ENCODE measurements around the gene LRP1B.

LRP1B gene

DNA sequence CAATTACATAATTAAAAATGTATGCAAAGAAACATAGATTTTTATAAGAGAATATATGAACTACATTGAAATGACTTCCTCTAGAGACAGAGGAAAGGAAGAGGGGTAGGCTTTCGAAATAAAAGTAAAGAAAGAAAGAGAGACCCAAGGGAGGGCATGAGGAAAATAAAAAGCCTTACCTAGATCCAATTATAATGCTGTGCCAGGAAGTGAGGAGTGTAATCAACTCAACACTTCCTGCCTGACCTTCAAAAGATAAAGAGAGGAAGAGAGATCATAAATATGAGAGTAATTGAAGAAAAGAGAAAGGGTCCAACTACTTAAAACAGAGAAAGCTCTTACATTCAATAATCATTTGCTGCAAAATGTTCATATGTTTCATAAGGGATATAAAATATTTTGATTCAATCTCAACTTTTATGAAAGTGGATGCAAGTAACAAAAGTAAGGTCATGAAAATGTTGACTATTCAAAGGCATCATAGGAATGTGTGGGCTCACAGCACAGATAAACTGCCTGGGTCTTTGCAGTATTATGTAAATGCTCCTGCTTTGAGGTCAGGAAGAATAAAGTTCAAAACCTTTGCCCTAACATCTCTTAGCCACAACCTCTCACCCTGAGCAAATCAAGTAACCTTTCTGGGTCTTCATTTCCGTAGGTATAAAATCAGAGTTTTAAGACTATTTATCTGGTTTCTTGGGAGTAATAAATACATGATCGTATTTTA is 1237.7 kb downstream of the LRP1B start:
- DNase-seq (ENCODE audit: low spot score) = no peak

DNA sequence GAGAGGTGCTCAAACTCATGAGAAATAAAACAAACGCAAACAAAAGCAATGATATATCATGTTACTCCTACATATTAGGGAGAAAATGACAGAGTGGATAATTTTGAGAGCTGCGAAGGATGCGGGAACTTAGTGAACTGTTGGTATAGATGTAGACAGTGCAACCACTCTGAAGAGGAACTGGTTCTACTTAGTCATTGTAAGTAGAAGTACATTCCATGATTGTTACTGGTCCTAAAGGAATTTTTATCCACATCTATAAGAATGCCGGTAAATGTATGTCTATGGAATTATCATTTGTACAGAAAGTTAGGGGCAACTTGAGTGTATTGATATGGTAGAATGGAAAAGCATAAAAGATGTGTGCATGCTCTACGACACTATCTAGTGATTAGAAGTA is 1238.4 kb downstream of the LRP1B start:
- no peak for DNase-seq (ENCODE audit: low spot score)

DNA sequence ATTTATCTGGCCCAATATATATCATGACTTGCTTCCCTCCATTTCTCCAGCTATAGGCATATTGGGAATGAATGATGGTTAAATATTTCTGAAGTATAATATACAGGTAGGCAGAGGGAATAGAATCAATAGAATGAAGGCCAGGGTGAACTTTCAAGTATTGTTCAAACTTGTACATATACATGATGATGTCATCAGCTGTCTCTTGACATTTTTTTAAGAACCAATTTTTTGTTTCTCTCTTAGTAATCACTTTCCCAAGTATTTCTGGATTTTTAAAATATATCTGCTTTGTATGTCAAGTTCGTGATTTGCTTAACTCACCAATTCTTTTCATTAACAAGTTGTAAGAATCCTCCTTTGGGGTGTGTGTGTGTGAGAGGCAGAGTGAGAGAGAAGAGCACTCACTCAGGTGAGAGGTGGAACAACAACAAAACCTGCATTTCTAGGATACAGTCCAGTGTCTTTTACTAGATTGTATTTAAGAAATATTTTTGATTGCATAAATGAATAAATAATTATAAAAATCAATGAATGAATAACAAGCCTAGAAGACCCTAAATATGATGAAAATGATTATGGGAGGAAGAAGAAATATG is 1239.1 kb downstream of the LRP1B start:
- DNase-seq (ENCODE audit: low spot score) = peak; percentile 18

DNA sequence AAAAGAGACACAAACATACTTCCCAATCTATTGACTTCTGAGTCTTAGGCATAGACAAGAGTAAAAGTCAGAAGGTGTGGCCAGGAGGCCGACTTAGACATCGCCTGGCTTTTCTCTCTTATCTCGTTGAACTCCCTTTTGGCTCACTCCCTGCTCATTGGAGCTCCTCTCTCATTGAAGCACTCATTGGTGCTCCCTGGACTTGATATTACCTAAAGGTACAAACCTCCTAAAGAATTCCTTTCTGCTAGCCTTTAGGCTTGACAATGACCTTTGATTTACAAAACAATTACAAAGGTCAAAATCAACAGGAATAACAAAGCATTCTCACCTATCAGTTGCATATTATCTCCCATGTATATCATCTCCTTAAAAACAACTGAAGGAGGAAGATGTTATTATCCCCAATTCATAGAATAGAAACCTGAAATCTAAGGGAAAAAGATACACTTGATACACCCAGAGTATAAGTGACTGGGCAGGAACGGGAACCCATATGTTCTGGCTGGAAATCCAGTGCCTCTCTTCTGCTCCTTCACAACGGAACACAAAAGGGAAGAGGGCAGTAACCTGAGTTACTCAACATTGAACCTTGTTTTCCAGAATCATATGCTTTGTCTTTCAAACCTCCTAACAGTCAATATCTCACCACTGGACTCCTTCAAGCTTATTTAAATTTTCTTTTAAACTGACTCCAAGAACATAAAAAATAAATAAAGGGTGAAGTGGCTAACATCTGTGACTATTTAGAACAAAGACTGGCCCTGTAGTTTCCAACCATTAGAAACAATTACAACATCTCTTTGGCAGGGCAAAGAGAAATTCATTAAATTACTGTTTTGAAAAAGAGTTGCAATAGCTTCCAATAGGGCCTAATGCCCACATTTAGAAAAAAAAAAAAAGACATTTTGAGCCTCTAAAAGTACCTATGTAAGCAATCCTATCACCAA is 1247.9 kb downstream of the LRP1B start:
- no peak for DNase-seq (ENCODE audit: low spot score)

DNA sequence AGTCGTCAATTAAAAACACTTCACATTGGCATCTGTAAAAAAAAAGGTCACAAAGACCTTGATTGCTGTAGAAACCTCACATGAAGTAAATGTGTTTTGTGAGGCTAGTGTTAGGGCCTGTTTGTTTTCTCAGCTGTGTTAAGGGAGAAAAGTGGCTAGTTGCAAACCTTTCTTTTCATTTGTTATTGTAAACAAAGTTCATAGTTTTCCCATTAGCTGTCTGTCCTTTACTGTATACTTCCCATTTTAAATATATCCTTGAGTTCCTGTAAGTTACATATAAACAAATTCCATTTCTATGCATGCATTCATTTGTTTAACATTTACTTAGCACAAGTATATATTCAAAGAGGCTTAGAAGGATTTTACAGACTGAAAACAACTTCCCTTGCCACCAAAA is 1250.2 kb downstream of the LRP1B start:
- no peak for DNase-seq (ENCODE audit: low spot score)

DNA sequence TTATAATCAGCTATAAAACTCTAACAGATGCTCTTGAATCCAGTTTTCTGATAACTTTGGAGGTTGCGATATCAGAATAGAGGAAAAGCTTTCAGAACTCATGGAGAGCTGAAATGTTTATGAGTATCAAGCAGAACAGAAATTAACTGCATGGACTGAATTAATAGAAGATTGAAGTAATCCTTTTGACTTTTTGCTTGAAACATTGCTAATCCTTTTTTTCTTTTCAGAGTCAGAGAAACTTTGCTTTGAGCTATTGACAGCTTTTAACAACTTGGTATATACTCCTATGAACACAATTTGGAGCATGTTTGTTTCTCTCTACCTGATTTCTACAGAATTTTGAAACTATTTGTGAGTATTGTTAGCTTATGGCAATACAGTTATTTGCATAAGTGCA is 1254.8 kb downstream of the LRP1B start:
- no peak for DNase-seq (ENCODE audit: low spot score)

DNA sequence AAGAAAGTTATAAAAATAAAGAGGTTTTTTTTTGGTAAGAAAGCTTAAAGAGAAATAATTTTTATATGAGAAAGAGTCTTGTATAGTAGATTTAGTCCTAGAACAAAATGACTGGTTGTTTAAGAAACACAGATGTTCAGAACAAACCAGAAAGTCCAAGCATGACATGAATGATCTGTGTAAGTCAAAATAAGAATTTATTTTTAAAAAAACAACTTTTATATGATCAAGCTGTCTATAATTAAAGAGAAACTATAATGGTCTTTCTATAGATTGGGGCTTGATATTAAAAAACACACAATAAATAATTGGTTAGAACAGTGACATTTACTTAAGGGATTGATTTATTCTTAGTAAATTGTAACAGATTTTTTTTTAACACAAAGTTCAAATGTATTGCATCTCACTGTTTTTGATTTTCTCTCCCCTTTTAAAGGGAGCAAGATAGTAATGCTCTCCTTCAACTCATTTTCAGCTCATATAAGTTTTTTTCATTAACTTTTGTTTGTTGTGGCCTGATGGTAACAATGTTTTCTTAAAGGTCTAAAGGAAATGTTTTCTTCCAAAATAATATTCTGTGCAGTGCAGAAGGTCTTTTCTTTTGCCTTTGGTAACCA is 1256.8 kb downstream of the LRP1B start:
- no peak for DNase-seq (ENCODE audit: low spot score)

DNA sequence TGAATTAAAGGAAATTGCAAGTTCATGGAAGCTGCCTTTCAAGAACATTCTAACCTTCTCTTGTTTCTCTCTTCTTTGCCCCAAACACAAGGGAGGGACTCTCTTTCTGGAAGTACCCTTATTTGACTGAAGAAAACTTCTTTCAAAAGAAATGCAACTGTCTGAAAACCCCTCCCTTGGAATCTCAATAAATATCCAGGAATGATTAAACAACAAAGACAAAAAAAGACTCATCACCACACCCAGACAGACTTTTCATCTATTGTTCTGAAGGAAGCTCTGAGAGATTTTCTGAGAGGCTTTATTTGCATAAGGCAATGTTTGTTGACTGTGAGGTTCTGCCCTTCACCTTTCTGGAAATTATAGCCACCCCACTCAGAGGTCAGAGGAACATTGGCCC is 1260.9 kb downstream of the LRP1B start:
- DNase-seq (ENCODE audit: low spot score) = no peak

DNA sequence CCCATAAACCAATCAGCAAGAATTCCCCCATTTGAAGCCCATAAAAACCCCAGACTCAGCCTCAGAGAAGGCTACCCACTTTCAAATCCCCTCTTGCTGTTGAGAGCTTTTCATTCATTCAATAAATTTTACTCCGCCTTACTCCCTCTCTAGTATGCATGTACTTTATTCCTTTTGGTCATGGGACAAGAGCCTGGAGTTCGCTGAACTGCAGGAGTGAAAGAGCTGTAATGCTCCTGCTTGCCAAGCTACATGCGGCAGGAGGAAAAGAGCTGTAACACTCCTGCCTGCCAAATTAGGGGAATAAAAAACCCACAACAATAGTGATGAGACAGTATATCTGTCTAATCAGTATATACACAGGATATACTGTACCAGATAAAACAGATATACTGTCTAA is 1261.7 kb downstream of the LRP1B start:
- no peak for DNase-seq (ENCODE audit: low spot score)

DNA sequence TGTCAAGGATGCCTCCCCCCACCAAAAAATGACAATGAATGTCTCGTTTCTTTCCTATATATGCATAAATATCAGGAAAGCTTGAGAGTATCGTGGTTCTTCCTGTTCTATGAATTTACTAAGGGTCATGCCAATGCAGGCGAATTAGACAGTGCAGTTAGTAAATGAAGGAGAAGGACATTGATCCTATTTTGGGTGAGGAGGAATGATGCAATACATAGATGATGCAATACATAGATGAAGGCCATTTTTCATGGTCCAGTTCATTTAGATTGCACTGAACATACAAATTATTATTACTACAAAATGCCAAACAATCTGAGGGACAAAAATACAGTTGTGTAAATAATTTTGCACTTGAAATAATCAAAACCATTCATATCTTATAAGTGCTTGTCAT is 1265.0 kb downstream of the LRP1B start:
- no peak for DNase-seq (ENCODE audit: low spot score)

DNA sequence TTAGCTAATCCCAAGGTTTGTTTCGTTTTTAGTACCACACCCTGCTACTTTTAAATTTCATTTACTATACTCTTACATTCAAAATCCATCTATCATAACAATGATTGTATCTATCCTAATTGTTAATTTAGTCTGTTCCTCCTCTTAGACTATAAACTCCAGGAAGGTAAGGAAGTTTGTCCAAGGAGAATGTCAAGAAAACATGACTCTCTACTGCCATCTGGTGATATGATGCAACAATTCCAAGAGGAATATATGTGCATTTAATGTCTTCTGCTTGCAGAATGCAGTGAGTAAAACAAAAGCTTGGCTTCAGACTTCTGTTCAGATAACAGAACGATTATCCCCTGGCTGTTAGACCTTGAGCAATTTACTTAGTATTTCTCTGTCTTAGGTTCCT is 1267.1 kb downstream of the LRP1B start:
- peak; percentile 75 for DNase-seq (ENCODE audit: low spot score)

DNA sequence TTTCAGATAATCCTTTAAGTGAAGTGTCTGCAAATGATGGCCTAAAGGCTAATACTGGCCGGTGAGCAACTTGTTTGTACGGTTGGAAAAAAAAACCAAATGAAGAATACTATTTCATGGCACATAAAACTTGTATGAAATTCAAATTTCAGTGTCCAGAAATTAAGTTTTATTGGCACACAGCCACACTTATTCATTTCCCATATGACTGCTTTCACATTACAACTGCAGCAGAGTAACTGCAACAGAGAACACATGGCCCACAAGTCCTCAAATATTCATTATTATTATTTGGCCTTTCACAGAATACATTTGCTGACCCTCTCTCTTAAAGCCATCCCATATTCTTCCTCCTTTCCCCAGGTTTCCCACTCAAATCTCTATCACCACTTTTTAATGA is 1268.6 kb downstream of the LRP1B start:
- DNase-seq (ENCODE audit: low spot score) = no peak

DNA sequence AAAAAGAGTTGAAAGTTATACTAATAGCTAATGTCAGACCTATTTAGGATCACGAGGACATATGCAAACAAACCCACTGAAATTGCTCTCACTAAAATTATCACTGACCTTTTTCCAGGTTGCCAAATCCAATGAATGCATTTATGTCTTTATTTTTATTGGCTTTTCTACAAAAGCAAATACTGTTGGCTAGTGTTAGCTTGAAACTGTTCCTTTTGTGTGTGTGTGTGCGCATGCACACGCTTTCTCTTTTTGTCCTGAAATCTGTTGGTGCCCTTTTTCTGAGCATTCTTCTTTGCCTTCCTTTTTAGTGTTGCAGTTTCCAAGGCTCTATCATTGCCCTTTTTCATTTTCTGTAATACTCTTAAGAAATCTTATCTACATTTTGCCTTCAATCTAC is 1269.2 kb downstream of the LRP1B start:
- DNase-seq (ENCODE audit: low spot score) = no peak

DNA sequence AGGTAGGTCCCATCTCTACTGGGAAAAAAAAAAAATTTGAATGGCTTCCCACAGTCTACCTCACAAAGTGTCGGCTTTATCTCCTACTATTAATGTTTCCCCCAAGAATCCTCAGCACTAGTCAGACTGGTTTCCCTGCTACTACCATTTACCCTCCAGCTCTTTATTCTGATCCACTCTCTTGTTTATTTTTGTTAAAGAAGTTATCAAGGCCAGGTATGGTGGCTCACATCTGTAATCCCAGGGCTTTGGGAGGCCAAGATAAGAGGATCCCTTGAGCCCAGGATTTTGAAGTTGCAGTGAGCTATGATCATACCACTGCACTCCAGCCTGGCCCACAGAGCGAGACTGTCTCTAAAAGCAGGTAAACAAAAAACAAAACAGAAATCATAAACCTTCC is 1275.3 kb downstream of the LRP1B start:
- no peak for DNase-seq (ENCODE audit: low spot score)

DNA sequence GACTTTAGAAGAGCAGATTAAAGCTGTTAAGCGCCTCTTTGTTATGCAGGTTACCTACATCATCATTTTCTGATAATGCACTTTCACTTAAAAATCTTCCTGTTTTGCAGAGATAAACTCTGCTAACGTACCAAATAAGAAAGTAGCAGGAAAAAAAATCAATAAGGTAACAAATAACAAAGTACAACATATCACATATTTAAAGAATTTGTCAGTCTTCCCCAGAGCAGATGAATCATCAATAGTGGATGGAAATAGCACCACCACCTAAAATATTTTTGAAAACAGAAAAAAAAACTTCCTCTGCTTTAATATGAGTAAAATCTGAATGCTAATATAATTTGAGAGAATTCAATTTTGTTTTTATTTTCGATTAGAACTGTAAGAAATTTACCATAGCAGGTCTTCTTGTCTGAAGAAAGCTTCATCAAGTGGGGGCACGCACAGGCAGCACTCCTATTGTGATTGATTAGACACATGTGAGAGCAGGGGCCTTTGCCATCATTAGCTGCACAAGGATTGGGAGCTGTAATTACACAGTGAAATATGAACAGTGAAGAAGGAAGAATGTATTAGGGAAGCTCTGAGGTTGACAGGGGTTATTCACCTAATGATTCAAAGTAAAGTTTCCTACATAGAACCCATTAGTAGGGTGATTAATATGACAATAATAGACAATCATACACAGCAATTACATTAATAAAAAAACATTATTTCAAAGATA is 1279.4 kb downstream of the LRP1B start:
- DNase-seq (ENCODE audit: low spot score) = no peak

DNA sequence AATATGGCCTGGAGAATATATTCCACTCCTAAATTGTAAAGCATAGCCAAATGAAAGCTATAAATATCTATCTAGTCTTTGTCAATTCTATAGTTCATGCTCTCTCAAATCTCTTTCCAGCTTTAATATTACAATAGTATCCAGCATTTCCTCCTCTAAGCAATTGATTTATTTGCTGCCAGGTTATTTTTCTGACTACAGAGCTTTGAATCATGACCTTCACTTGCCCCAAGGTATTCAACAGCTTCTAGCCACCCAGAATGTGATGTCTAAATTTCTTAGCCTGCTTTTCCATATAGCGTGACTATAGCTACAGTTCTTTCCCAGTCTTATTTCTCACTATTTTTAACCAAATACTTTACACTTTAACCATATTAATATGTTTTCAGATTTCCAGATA is 1287.6 kb downstream of the LRP1B start:
- DNase-seq (ENCODE audit: low spot score) = no peak

DNA sequence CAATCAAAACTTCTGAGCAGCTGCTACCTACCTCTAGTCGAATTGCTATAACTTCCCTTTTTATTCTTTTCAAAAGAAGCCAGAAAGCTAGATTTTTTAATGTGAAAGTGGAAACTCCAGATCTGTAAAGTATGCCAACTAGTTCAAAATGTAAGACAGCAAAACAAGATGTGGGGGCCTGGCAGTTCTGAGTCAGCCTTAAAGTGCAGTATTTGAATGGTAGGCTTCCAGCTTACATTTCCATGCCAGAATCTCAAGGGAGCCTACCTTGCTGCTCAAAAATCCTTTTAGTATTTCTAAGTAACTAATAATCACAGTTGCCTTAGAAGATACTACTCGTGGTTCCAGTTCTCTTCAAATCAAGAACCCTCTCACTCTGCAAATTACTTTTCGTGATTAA is 1288.7 kb downstream of the LRP1B start:
- DNase-seq (ENCODE audit: low spot score) = no peak

DNA sequence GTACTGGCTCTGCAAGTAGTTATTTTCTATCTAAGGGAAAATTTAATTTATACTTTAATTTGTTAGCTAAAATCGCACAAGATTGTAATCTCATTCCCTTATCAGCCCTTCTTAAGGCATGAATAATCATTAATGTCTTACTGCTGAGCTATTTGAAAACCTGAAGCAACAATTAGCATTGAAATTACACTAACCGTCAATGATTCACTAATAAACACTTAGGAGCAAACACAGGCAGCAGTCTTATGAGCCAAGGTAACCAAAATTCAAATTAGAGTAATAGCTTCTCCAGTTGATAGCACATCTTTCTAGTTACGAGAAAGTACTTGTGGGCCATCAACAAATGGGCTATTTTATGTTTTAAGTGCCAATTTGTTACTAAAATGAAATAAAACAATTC is 1289.7 kb downstream of the LRP1B start:
- no peak for DNase-seq (ENCODE audit: low spot score)

DNA sequence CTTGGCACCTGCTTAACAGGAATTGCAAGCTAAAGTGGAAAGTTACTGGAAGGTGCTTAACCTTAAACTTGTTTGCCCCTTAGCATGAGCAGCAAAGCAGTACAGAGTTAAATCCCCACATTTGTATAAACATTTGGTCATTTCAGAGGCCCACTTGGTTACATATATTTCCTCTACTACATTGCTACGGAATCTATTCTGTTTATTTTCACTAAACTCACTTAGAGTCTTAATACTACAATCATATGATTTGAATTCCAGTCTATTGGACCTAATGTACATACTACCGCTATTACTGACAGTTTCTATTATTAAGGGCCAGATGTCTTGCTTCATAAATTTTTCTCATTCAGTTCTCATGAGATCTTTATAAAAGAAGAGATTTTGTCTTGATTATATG is 1294.0 kb downstream of the LRP1B start:
- no peak for DNase-seq (ENCODE audit: low spot score)

DNA sequence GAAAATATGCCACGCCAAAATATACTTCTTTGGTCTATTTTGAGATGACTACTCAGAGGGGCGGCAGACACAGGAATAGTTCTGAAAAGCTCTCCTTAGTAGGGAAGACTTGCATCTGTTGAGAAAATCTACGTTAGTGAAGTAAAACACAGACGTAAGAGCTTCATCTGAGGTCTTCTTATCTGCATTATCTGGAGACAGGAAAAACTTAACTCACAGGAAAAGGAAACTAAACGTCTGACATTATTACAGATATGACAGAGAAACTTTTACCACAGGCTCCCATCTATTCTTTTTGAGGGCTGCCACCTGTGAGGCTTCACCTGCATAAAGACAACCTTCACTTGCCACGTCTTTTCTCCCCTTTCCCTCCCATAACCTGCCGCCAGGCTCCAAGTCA is 1295.7 kb downstream of the LRP1B start:
- DNase-seq (ENCODE audit: low spot score) = no peak

DNA sequence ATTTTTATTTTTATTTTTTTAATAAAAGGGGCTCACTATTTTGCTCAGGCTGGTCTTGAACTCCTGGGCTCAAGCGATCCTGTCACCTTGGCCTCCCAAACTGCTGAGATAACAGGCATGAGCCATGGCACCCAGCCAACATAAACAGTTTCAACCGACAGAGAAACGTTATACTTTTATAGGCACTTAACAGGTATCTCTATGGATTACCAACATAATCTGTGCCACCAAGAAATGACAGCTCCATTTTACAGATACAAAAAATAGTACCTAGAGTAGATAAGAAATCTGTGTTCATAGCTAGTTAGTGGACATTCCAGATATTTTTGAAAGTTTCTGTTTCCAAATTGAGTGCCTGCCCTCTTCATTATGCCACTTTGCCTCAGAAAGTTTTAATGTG is 1316.7 kb downstream of the LRP1B start:
- no peak for DNase-seq (ENCODE audit: low spot score)

DNA sequence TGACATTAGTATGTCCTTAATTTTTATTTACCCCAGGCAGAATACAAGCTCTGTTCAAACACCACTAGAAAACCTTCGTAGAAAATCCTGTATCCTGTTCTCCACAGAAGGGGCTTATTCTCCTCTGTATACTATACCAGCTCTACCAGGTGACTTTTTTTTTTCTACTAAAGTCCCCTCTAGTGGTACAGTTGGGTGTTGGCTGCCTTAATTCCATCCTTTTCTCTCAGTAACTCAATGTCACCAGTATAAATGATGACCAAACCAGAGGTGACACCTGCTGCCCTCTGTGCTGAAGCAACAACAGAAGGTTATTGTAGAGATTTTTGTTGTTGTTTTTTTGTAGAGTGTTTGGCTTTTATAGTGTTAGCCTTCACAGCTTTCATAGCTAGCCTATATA is 1322.0 kb downstream of the LRP1B start:
- DNase-seq (ENCODE audit: low spot score) = peak; percentile 44
